Mesendoderm (in vitro differentiated cells): ENCODE data around the gene ZNF382.
A peak's percentile ranks its signal among the peaks of the same experiment; 100 is the strongest.
"Not testable (repeated sequence)": the region's sequence is repeated elsewhere in the genome, so short reads cannot be mapped to it uniquely, and the experiment has no call there.

Experiments
- DNase-seq: peaks from one replicate; pipeline ENCODE4 v3.0.0; 2013
- H2AK5ac ChIP-seq: 2 replicates; pipeline ENCODE4 v1.6.1; 2013; ENCODE audit warnings: low read length, inconsistent platforms
- H2BK120ac ChIP-seq: 2 replicates; pipeline ENCODE4 v1.6.1; 2013; ENCODE audit warnings: low read depth, mild to moderate bottlenecking, low read length, moderate library complexity, mixed read lengths
- H2BK15ac ChIP-seq: replicated peaks from 2 replicates; pipeline ENCODE4 v1.6.1; 2013; ENCODE audit warnings: low read depth, mild to moderate bottlenecking, moderate library complexity
- H2BK5ac ChIP-seq: 2 replicates; pipeline ENCODE4 v1.6.1; 2013; ENCODE audit warnings: low read length, inconsistent platforms
- H3K18ac ChIP-seq: 2 replicates; pipeline ENCODE4 v1.6.1; 2013; ENCODE audit warnings: mild to moderate bottlenecking, low read length, mixed read lengths
- H3K23ac ChIP-seq: one replicate; pipeline ENCODE4 v1.6.1; 2013; ENCODE audit warnings: low read length
- H3K27ac ChIP-seq: 2 replicates; pipeline ENCODE4 v1.5.1; 2013; ENCODE audit warnings: low read depth, mild to moderate bottlenecking, inconsistent platforms, low read length, moderate library complexity
- H3K27me3 ChIP-seq: 2 replicates; pipeline ENCODE4 v1.6.1; 2013; ENCODE audit warnings: low read length, control low read depth, mild to moderate bottlenecking, inconsistent platforms; ENCODE audit not compliant: insufficient read depth, poor library complexity
- H3K36me3 ChIP-seq: 2 replicates; pipeline ENCODE4 v1.6.1; 2013; ENCODE audit warnings: low read length, inconsistent platforms; ENCODE audit not compliant: control insufficient read depth, insufficient read depth
- H3K4ac ChIP-seq: one replicate; pipeline ENCODE4 v1.6.1; 2013; ENCODE audit warnings: low read depth, mild to moderate bottlenecking, low read length, moderate library complexity
- H3K4me1 ChIP-seq: 2 replicates; pipeline ENCODE4 v1.6.1; 2013; ENCODE audit warnings: low read depth, low read length, inconsistent platforms; ENCODE audit not compliant: control insufficient read depth
- H3K4me2 ChIP-seq: 2 replicates; pipeline ENCODE4 v1.6.1; 2013; ENCODE audit warnings: low read length
- H3K4me3 ChIP-seq: 2 replicates; pipeline ENCODE4 v1.5.1; 2013; ENCODE audit warnings: mild to moderate bottlenecking, low read length
- H3K56ac ChIP-seq: one replicate; pipeline ENCODE4 v1.6.1; 2013; ENCODE audit warnings: low read length
- H3K79me1 ChIP-seq: 2 replicates; pipeline ENCODE4 v1.6.1; 2013; ENCODE audit warnings: low read length, inconsistent platforms
- H3K79me2 ChIP-seq: 2 replicates; pipeline ENCODE4 v1.6.1; 2013; ENCODE audit warnings: mild to moderate bottlenecking, low read length; ENCODE audit not compliant: control insufficient read depth, insufficient read depth
- H3K9ac ChIP-seq: 2 replicates; pipeline ENCODE4 v1.6.1; 2013; ENCODE audit warnings: low read length, inconsistent platforms
- H4K5ac ChIP-seq: one replicate; pipeline ENCODE4 v1.6.1; 2013; ENCODE audit warnings: low read length
- H4K8ac ChIP-seq: one replicate; pipeline ENCODE4 v1.6.1; 2013; ENCODE audit warnings: low read depth, mild to moderate bottlenecking, control low read depth, low read length, moderate library complexity
- WGBS: extraction: QIAGEN DNeasy Blood & Tissue Kit; methylation state at CpG from one replicate; pipeline ENCODE4 v1.1.7; 2013; ENCODE audit warnings: low lambda C conversion rate, missing lambda C conversion rate; ENCODE audit not compliant: insufficient coverage; ENCODE audit errors: extremely low coverage; 5-methylcytosine and 5-hydroxymethylcytosine counted together

The ZNF382 gene

DNA sequence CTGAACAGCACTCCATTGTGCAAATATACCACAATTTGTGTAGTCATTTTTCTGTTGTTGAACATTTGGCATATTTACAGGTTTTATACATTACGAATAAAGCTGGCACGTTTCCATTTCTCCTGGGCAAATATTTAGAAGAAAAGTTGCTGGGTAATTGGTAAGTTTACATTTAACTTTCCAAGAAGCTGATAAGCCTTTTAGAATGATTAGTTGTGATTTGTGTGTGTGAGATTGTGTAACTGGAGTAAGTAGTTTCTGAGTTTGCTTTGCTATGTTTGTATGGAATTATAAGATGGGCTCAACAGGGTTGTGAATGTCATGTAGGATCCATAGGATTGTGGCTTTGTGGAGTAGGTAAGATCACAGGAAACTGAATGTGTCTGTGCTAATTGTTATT is 30.4 kb upstream of the ZNF382 start:
- no peak overlapping the region for H3K4me2 ChIP-seq
- H3K9ac ChIP-seq, result no peak overlapping the region
- WGBS, result no CpG with 5 or more reads among the region's 2 CpGs
- H4K8ac ChIP-seq, result no peak overlapping the region
- no peak overlapping the region for H3K4me3 ChIP-seq
- H3K4ac ChIP-seq, result no peak overlapping the region
- H3K56ac ChIP-seq, result no peak overlapping the region
- no peak overlapping the region for H3K23ac ChIP-seq
- no peaks in the 10 kb centered on the region for H3K27me3 ChIP-seq
- no peaks in the 10 kb centered on the region for H3K4me1 ChIP-seq
- no peak overlapping the region for H3K27ac ChIP-seq
- no peak overlapping the region for H2BK15ac ChIP-seq
- no peak overlapping the region for H4K5ac ChIP-seq
- DNase-seq, result no peak
- H3K79me2 ChIP-seq, result peaks cover 22% of the 10 kb centered on the region
- peaks cover 1% of the 10 kb centered on the region for H3K36me3 ChIP-seq
- no peak overlapping the region for H2BK5ac ChIP-seq
- H3K18ac ChIP-seq, result no peak overlapping the region
- H2BK120ac ChIP-seq, result no peak overlapping the region
- H3K79me1 ChIP-seq, result peaks cover 12% of the 10 kb centered on the region
- H2AK5ac ChIP-seq, result no peak overlapping the region

DNA sequence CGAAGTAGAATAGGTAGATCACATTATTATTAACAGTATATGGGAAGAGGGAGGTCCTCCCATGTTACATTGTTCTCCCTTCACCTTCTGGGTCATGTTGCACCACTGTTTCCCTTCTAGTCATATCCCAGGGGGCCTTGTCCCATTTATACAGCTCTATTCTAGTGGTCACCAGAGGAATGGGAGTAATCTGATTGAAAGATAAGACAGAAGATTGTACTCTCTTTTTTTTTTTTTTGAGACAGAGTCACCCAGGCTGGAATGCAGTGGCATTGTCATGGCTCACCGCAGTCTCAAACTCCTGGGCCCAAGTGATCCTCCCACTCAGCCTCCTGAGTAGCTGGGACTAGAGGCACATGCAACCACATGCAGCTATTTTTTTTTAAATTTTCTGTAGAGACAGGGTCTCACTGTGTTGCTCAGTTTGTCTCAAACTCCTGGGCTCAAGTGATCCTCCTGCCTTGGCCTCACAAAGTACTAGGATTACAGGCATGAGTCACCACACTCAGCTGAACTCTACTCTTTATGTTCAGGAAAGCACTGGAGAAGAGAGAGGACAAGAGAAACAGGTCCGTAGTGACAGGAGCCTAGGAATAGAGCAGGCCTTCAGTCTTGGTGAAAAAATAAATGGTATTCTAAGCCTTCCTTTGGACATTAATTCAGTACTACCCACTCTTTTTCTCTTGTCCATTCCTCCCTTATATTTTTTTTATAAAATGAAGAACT is 27.7 kb upstream of the ZNF382 start:
- no peak overlapping the region for H2AK5ac ChIP-seq
- no peak overlapping the region for H2BK5ac ChIP-seq
- peak overlapping the region; percentile 37 for H3K27ac ChIP-seq
- H3K18ac ChIP-seq, result no peak overlapping the region
- no peak overlapping the region for H3K56ac ChIP-seq
- H4K5ac ChIP-seq, result no peak overlapping the region
- peaks cover 6% of the 10 kb centered on the region for H3K79me1 ChIP-seq
- no peaks in the 10 kb centered on the region for H3K27me3 ChIP-seq
- H3K9ac ChIP-seq, result no peak overlapping the region
- H3K36me3 ChIP-seq, result peaks cover 1% of the 10 kb centered on the region
- no CpG with 5 or more reads among the region's 3 CpGs for WGBS
- no peak overlapping the region for H2BK120ac ChIP-seq
- H3K4me1 ChIP-seq, result no peaks in the 10 kb centered on the region
- no peak overlapping the region for H3K4me2 ChIP-seq
- no peak overlapping the region for H2BK15ac ChIP-seq
- H3K4ac ChIP-seq, result no peak overlapping the region
- H4K8ac ChIP-seq, result no peak overlapping the region
- DNase-seq, result peak; percentile 73
- H3K23ac ChIP-seq, result no peak overlapping the region
- H3K79me2 ChIP-seq, result peaks cover 13% of the 10 kb centered on the region
- H3K4me3 ChIP-seq, result no peak overlapping the region

DNA sequence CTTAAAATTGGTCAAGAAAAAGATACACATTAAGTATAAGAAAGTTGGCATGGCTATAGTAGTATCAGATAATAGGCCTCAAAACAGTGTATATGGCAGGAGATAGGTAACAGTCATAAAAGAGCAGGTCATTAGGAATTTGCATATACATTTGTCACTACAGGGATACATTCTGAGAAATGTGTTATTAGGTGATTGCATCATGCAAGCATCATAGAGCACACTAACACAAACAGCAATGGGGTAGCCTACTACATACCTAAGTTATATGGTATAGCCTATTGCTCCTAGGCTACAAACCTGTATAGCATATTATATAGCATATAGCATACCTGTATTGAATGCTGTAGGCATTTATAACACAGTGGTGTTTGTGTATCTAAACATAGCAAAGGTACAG is 25.9 kb upstream of the ZNF382 start:
- Histone ChIP-seq H2AK5ac (no peak overlapping the region), H2BK15ac (no peak overlapping the region), H2BK120ac (no peak overlapping the region), H3K56ac (no peak overlapping the region), H4K8ac (no peak overlapping the region), H3K36me3 (peaks cover 1% of the 10 kb centered on the region), H3K27me3 (no peaks in the 10 kb centered on the region), H3K23ac (no peak overlapping the region), H2BK5ac (no peak overlapping the region), H3K4ac (no peak overlapping the region), H3K4me2 (no peak overlapping the region), H3K79me2 (peaks cover 5% of the 10 kb centered on the region), H3K9ac (no peak overlapping the region), H4K5ac (no peak overlapping the region), H3K4me3 (no peak overlapping the region), H3K4me1 (no peaks in the 10 kb centered on the region), H3K79me1 (peaks cover 1% of the 10 kb centered on the region), H3K18ac (no peak overlapping the region), H3K27ac (no peak overlapping the region)
- no peak for DNase-seq

DNA sequence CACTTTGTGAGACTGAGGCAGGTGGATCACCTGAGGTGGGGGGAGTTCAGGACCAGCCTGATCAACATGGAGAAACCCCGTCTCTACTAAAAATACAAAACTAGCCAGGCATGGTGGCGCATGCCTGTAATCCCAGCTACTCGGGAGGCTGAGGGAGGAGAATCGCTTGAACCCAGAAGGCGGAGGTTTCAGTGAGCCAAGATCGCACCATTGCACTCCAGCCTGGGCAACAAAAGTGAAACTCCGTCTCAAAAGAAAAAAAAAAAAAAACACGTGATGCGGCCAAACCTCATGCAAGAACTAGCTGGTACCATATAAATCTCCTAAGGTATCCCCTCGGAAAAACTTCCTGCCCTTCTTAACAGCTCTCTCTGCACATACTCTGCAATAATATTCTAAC is 2.4 kb upstream of the ZNF382 start:
- WGBS, result no CpG with 5 or more reads among the region's 10 CpGs
- H3K56ac ChIP-seq, H3K36me3 ChIP-seq, H3K27ac ChIP-seq, H4K5ac ChIP-seq, H3K4me3 ChIP-seq, H3K18ac ChIP-seq, H3K79me1 ChIP-seq, H2BK120ac ChIP-seq, H3K4me2 ChIP-seq, H2AK5ac ChIP-seq, H3K23ac ChIP-seq, H4K8ac ChIP-seq, H3K4ac ChIP-seq, H3K4me1 ChIP-seq, H2BK5ac ChIP-seq, H3K79me2 ChIP-seq, H2BK15ac ChIP-seq, H3K27me3 ChIP-seq, H3K9ac ChIP-seq, DNase-seq: not testable (repeated sequence)

DNA sequence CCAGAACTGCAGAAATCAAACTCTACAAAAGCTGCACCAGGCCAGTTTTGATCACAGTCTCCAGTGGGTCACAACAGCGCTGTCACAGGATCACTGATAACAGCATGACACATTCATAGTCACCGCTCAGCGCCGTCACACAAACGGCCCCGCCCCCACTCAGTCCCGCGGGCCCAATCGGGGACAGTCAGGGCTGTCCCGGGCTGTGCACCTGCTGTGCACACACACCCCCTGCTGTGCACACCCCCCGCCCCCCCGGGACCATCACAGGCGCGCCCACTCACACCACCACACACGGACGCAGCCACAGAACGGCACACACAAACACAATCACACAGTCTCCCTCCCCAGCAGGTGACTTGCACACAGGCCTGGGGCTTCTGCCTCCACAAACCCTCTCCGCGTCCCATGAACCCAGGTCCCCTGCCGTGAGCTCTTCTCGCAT is 435 bp upstream of the ZNF382 start:
- no CpG with 5 or more reads among the region's 21 CpGs for WGBS
- DNase-seq, result peak; percentile 26
- Histone ChIP-seq H3K56ac (peak overlapping the region; percentile 90), H2BK5ac (no peak overlapping the region), H3K79me1 (no peaks in the 10 kb centered on the region), H3K4me3 (peak overlapping the region; percentile 76), H3K4ac (peak overlapping the region; percentile 38), H3K18ac (no peak overlapping the region), H3K27ac (no peak overlapping the region), H3K4me2 (peak overlapping the region; percentile 34), H3K4me1 (no peaks in the 10 kb centered on the region), H3K9ac (peak overlapping the region; percentile 84), H4K8ac (no peak overlapping the region), H3K79me2 (no peaks in the 10 kb centered on the region), H3K23ac (peak overlapping the region; percentile 86), H4K5ac (no peak overlapping the region), H2AK5ac (no peak overlapping the region), H3K27me3 (no peaks in the 10 kb centered on the region), H2BK120ac (no peak overlapping the region), H2BK15ac (no peak overlapping the region), H3K36me3 (no peaks in the 10 kb centered on the region)
